ENCODE data around the gene TMEM100.
"Not testable (repeated sequence)": the region's sequence is repeated elsewhere in the genome, so short reads cannot be mapped to it uniquely, and the experiment has no call there.

Gene TMEM100

DNA sequence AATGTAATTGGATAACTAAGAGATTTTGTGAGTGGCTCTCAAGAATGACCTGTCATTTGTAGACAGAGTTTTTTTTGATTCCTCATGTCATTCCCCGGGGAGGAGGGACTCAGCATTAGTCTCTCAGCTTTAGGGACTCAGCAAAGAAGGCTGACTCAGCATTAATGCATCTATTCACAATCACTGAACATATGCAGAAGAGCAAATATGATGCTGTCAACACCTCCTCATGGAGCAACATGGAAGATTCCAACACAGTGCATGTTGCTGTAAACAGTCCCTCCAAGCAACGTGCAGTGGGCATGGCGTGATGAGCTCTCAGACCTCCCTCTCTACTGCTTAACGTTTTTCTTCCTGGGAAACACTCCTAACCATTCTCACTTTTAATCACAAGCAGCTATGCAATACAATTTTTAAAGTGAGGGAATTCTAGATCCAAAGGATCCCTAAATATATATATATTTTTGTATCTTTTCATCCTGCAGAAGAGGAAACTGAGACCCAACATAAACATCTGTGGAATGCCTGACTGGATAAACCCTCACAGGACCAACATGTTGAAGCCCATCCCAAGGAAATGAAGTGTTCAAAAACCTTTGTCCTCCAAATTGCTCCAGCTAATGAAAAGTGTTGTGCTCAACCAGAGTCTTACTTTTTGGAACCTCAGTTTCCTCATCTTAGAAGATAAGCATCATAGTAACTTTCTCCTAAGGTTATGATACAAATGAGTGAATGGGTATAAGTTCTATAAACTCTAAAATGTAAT lies 38.9 kb downstream of the TMEM100 start:
- DNase-seq = no peak

DNA sequence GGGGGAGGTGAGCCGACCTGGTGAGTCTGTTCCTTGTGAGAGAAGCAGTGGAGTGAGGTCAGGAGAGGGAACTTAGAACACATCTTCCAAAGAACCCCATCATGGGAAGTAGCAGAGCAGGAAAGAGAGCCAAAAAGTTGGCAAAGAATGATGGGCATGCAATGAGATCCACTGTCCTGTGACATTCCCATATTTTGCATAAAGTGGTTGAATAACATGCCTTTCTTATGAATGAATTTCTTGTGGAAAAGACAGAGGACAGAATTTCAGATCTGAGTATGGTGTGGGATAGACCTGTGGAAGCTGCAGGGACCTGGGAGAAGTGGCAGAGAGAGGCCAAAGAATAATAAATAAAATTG lies 41.3 kb downstream of the TMEM100 start:
- no peak for DNase-seq

DNA sequence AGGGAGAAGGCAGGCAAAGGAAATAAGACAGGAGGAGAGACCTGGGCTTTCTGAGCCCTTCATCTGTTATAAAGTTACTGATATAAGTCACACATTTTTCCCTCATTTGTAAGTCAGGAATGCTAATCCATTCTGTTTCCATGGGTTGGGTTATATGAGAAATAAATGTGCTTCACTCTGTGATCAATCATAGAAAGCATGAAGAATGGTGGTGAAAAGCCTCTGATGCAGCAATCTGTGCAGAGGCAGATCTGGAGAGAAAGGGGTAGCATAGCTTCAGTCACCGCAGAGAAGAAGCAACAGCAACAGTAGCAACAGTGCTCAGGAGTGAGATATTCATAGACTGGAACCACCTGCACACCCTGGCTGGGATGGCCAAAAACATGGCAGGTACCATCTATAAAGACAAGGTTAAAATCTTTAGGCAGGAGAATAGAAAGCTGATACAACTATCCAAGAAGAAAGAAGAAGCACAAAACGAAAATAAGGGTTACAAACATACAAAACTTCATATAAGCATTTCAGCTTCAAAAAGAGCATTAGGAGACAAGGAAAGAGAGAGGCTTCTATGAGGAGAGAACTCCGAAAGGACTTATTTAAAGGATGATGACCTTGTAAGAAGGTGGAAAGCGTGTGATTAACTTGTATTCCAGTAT lies 41.9 kb downstream of the TMEM100 start:
- DNase-seq = no peak

DNA sequence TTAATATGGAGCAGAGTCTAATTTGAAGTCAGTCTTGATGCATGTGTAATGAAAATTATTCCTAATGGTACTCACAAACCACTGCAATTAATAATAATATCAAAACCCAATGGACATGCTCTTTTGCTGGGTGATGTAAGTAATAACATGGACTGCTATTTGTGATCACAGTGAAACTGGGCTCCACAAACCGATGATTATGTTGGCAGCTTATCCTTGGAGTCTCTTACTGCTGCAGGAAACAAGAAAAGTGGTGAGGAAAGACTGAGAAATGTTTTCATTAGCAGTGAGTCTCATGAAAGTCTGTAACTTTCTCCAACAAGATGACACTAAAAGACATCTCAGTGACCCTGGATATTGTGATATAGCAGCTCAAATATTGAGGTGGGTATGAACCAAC lies 45.2 kb downstream of the TMEM100 start:
- DNase-seq = no peak

DNA sequence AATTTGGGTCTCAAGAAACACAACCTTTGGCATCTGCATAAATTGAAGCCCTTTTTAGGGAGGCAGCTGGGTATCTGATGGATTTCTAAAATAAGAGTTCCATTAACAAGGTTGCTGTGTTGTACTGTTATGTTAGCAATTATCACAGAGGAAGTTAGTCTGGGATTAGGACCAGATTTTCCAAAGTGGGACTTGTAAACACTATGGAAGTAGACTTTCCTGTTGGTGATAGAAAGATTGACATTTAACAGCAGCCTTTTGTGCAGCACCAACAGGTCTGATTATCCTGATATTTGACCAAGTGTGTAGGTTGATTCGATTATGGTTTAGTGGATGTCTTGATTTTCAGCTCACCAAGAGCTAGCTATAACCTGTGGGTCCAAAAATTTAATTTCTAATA lies 46.4 kb downstream of the TMEM100 start:
- DNase-seq = no peak

DNA sequence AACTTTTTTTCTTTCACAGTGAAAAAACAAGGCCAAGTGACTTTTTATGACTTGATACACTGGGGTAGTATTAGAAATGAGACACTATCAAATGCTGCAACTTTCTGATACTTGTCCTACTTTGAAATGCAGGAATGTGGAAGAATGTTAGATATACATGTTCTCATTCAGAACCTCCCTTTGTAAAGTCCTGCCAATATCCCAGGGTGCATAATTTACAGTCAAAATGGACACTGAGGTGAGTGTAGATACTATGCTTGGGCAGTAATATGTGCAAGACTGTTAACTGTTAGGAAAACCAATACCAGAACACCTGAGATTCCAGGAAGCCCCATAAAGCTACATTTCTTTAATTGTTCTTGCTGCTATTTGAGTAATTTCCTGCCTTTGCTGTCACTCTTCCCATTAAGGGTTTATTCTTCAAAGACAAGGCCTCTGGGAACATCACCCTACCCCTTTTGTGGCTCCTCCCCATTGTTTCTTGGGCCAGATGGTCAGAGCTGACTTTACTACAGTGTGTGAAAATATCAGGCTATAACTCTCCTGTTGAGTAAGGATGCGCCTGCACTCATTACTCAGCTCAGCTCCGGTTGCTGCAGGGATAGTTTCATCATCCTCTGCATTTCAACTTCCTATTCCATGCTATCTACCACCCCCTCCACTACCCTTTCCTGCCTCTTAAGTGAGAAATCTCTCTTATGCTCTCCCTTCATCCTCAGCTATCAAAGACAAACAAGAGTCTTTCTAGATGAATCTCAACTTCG lies 48.7 kb downstream of the TMEM100 start:
- peak in 1 of 2 donors; percentile 44 for DNase-seq

DNA sequence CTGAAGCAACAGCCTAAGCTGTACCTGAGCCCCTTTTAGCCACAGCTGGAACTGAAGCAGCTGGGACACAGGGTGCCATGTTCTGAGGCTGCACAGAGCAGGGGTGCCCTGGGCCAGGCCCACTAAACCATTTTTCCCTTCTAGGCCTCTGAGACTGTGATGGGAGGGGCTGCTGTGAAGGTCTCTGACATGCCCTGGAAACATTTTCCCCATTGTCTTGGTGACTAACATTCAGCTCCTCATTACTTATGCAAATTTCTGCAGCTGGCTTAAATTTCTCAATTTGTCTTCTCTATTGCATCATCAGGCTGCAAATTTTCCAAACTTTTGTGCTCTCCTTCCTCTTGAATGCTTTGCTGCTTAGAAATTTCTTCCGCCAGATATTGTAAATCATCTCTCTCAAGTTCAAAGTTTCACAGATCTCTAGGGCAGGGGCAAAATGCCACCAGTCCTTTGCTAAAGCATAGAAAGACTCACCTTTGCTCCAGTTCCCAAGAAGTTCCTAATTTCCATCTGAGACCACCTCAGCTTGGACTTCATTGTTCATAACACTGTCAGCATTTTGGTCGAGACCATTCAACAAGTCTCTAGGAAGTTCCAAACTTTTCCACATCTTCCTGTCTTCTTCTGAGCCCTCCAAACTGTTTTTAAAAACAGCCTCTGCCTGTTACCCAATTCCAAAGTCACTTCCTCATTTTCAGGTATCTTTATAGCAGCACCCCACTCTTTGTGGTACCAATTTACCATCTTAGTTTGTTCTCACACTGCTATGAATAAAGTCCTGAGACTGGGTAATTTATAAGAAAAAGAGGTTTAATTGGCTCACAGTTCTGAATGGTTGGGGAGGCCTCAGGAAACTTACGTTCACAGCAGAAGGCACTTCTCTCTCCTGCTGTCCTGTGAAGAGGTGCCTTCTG lies 49.8 kb downstream of the TMEM100 start:
- DNase-seq = peak in 1 of 2 donors; percentile 7

DNA sequence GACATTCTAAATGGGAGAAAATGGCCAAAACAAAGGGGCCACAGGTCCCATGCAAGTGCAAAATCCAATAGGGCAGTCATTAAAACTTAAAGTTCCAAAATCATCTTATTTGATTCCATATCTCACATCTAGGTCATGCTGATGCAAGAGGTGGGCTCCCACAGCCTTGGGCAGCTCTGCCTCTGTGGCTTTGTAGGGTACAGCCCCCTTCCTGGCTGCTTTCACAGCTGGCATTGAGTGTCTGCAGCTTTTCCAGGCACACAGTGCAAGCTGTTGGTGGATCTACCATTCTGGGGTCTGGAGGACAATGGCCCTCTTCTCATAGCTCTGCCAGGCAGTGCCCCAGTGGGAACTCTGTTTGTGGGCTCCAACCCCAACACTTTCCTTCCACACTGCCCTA lies 50.7 kb downstream of the TMEM100 start:
- DNase-seq = not testable (repeated sequence)
